GM23338 (cell line): Measurements from ENCODE around the gene FGGY.

Experiments used
- EZH2 ChIP-seq: fragments of 200-600 bp; sonication (generic); IDR thresholded peaks from one replicate; pipeline ENCODE4 v1.8.0; 2017; ENCODE audit warnings: antibody characterized with exemption, mild to moderate bottlenecking, low read depth; ENCODE audit not compliant: unreplicated experiment
- EZH2phosphoT487 ChIP-seq: fragments of 200-600 bp; sonication (generic); IDR thresholded peaks from one replicate; pipeline ENCODE4 v1.8.1; 2018; ENCODE audit warnings: antibody characterized with exemption; ENCODE audit not compliant: unreplicated experiment
- JUNB ChIP-seq: IDR thresholded peaks from one replicate; pipeline ENCODE4 v1.6.1; 2016; ENCODE audit warnings: antibody characterized with exemption; ENCODE audit not compliant: unreplicated experiment
- TF ChIP-seq, protein P1 (sequence below), 2 experiments: fragments of 200-600 bp in 1 of 2; sonication (generic) in 1 of 2; conservative IDR thresholded peaks; 2 replicates each; pipeline versions ENCODE4 v1.5.1 to v1.6.1; 2016 to 2017; ENCODE audit warnings: antibody characterized with exemption in 2 of 2, low read depth in 2 of 2, mild to moderate bottlenecking in 2 of 2, moderate library complexity in 1 of 2

DNA sequence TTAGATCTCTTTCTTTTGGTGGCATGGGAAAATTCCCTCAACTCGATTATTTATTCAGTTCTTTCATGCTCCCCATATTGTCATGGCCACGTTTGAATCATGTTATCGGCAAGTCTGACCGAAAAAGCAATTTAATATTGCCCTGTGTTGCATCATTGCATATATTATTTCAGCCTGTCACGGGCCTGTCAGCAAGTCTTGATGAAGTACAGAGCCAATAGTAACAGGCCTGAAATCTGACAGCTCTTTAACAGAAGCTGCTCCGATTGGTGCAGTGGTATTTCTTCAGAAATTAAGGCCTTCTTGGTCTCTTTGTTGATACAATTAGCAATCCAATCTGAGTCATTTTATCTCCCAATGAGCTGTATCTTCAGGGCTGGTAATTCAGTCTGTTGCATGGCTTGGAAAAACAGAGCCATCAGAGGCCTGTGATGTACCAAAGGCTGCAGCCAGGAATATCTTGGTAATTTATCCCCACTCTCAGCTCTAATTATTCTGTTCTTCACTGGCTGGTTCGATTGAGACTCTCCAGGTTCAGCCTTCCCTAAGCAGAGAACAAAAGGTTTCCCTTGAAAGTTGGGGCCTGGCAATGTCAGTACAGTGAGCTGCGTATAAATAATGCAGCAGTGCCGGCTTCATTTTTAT is 149.5 kb downstream of the FGGY start:
- TF ChIP-seq JUNB (no peak), EZH2phosphoT487 (no peak), EZH2 (no peak)
- TF ChIP-seq, protein P1, sequence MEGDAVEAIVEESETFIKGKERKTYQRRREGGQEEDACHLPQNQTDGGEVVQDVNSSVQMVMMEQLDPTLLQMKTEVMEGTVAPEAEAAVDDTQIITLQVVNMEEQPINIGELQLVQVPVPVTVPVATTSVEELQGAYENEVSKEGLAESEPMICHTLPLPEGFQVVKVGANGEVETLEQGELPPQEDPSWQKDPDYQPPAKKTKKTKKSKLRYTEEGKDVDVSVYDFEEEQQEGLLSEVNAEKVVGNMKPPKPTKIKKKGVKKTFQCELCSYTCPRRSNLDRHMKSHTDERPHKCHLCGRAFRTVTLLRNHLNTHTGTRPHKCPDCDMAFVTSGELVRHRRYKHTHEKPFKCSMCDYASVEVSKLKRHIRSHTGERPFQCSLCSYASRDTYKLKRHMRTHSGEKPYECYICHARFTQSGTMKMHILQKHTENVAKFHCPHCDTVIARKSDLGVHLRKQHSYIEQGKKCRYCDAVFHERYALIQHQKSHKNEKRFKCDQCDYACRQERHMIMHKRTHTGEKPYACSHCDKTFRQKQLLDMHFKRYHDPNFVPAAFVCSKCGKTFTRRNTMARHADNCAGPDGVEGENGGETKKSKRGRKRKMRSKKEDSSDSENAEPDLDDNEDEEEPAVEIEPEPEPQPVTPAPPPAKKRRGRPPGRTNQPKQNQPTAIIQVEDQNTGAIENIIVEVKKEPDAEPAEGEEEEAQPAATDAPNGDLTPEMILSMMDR (conservative IDR thresholded peaks at IDR 0.05; ENCODE audit: low read depth in 2 of 2), result no peak
